MCF 10A (cell line): ENCODE measurements around the gene VAMP3. TPM values are rescaled to one million over a fixed set of nuclear protein-coding genes. Genes with fewer than 3 reads are reported as not detected.
A peak's percentile ranks its signal among the peaks of the same experiment; 100 is the strongest.

Source experiments
- BruUV-seq: library from RNA; stranded (reverse); fragments of 400-500 nt; replicated peaks from 2 replicates; lab custom pipeline; 2021; lab: Mats Ljungman, UMichigan
- CTCF ChIA-PET: fragments of 300-600 bp; sonication (Branson Sonifier 250); formaldehyde crosslinking; extraction: SDS; loops from one replicate; lab custom pipeline; 2021; ENCODE audit warnings: antibody characterized with exemption, inconsistent platforms; lab: Yijun Ruan, JAX
- POLR2A ChIA-PET: fragments of 300-600, 350-650 bp; sonication (Branson Sonifier 250); formaldehyde crosslinking; extraction: SDS; loops from one replicate; lab custom pipeline; 2020; ENCODE audit warnings: antibody characterized with exemption, inconsistent platforms; lab: Yijun Ruan, JAX
- DNase-seq: peaks from one replicate; pipeline ENCODE4 v3.0.0-alpha.2; 2018; ENCODE audit not compliant: unreplicated experiment
- H3K27ac Mint-ChIP-seq: one replicate; pipeline ENCODE4 v1.8.0; 2022; ENCODE audit warnings: mild to moderate bottlenecking, low read depth, mixed read lengths; ENCODE audit not compliant: unreplicated experiment
- H3K27me3 Mint-ChIP-seq: one replicate; pipeline ENCODE4 v1.8.0; 2022; ENCODE audit warnings: mixed read lengths; ENCODE audit not compliant: insufficient read depth, unreplicated experiment
- H3K36me3 Mint-ChIP-seq: one replicate; pipeline ENCODE4 v1.8.0; 2022; ENCODE audit warnings: mild to moderate bottlenecking, moderate library complexity, mixed read lengths; ENCODE audit not compliant: insufficient read depth, unreplicated experiment
- H3K4me1 Mint-ChIP-seq: one replicate; pipeline ENCODE4 v1.8.0; 2022; ENCODE audit warnings: mixed read lengths; ENCODE audit not compliant: insufficient read depth, unreplicated experiment
- H3K4me3 Mint-ChIP-seq: one replicate; pipeline ENCODE4 v1.8.0; 2022; ENCODE audit warnings: mild to moderate bottlenecking, moderate library complexity, mixed read lengths; ENCODE audit not compliant: unreplicated experiment
- H3K9me3 Mint-ChIP-seq: one replicate; pipeline ENCODE4 v1.8.0; 2022; ENCODE audit warnings: mixed read lengths; ENCODE audit not compliant: unreplicated experiment
- intact Hi-C: fragments of 100-400 bp; cut with micrococcal nuclease; formaldehyde crosslinking; loops from 2 replicates; pipeline ENCODE4 v1.14.1; 2022
- total RNA-seq: library from RNA; stranded (reverse); gene quantifications from 2 replicates; pipeline ENCODE4 v1.2.3, GENCODE V29; 2022
- TF ChIP-seq, protein P1 (sequence below): fragments of 200-600 bp; IDR thresholded peaks from one replicate; pipeline ENCODE4 v1.8.0; 2022; ENCODE audit warnings: antibody characterized with exemption, mild to moderate bottlenecking; ENCODE audit not compliant: unreplicated experiment

Gene VAMP3
- total RNA-seq, 1 experiment from 2014 or later: 58.6 TPM

DNA sequence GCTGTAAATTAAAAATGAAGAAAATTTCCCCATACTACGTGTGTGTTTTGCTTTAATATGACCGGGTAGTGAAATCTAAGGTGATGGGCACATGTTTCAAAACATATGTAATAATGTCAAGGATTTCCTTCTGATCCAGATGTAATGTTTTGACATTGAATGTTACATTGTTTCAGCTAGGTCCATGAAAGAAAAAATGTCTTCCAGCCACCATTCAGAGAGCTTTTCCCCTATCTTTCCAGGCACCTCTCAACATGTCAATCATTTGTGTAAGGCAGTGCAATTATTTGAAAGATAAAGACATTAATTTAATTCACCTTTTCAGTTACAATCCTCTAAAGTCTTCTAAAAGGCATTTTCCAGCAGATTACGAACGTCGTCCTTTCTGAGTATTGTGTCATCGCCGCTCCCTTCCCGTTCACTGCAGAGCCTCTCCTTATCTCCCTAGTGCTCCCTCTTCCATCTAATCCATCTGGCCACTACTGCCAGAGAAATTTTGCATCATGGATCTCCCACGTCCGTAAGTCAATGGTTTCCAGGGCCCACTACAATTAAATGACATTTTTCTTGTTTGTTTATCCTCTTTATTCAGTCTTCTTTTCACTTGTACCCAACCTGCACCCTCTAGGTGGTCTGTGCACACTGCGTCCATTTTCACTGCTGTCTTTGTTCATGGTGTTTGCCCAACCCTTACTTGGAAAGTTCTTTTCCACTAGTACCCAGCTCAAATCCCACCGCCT is 1.3 kb upstream of the VAMP3 start:
- peaks cover 10% of the 10 kb centered on the region for H3K4me1 Mint-ChIP-seq
- H3K27ac Mint-ChIP-seq: no peak overlapping the region
- no peak for DNase-seq
- no peaks in the 10 kb centered on the region for H3K9me3 Mint-ChIP-seq
- no TSS peak for BruUV-seq
- peaks cover 13% of the 10 kb centered on the region for H3K36me3 Mint-ChIP-seq
- POLR2A ChIA-PET: interaction anchor here (1.2 kb wide), 1 partner anchor 10 kb away, joined by 3 read pairs; no protein-coding TSS in a partner anchor
- peaks cover 53% of the 10 kb centered on the region for H3K27me3 Mint-ChIP-seq
- TF ChIP-seq, protein P1, sequence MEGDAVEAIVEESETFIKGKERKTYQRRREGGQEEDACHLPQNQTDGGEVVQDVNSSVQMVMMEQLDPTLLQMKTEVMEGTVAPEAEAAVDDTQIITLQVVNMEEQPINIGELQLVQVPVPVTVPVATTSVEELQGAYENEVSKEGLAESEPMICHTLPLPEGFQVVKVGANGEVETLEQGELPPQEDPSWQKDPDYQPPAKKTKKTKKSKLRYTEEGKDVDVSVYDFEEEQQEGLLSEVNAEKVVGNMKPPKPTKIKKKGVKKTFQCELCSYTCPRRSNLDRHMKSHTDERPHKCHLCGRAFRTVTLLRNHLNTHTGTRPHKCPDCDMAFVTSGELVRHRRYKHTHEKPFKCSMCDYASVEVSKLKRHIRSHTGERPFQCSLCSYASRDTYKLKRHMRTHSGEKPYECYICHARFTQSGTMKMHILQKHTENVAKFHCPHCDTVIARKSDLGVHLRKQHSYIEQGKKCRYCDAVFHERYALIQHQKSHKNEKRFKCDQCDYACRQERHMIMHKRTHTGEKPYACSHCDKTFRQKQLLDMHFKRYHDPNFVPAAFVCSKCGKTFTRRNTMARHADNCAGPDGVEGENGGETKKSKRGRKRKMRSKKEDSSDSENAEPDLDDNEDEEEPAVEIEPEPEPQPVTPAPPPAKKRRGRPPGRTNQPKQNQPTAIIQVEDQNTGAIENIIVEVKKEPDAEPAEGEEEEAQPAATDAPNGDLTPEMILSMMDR: no peak
- H3K4me3 Mint-ChIP-seq: no peak overlapping the region
- CTCF ChIA-PET: interaction anchor here (0.6 to 3.1 kb wide), 5 partner anchors 10 to 974 kb away, joined by 3 to 24 read pairs (median 5); no protein-coding TSS in a partner anchor
- intact Hi-C loops: no loop called here

DNA sequence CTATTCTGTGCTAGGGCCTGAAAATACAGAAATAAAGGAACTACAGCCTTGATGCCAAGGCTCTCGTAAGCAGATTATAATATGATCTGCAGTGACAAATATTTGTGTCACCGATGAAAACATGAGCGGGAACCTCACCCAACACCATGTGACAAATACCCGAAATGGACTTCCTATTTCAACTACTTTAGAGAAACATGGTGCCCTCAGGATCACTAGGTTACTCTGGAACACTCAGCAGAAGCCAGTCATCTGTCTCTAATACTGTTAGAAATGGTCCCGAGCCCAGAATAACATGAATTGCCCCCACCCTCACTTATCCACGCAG is 463 bp upstream of the VAMP3 start:
- ChIA-PET POLR2A (interaction anchor here (0.7 to 1.9 kb wide), 5 partner anchors 10 to 17 kb away, joined by 3 to 12 read pairs (median 3); partner anchors contain the start of gene PER3), CTCF (interaction anchor here (3.1 kb wide), 1 partner anchor 102 kb away, joined by 24 read pairs; no protein-coding TSS in a partner anchor)
- no peak for DNase-seq
- peak overlapping the region; percentile 80 for H3K27ac Mint-ChIP-seq
- H3K4me1 Mint-ChIP-seq: peaks cover 10% of the 10 kb centered on the region
- H3K36me3 Mint-ChIP-seq: peaks cover 17% of the 10 kb centered on the region
- H3K9me3 Mint-ChIP-seq: no peaks in the 10 kb centered on the region
- TF ChIP-seq, protein P1: no peak
- intact Hi-C loops: no loop called here
- BruUV-seq: no TSS peak
- peaks cover 45% of the 10 kb centered on the region for H3K27me3 Mint-ChIP-seq
- peak overlapping the region; percentile 84 for H3K4me3 Mint-ChIP-seq

DNA sequence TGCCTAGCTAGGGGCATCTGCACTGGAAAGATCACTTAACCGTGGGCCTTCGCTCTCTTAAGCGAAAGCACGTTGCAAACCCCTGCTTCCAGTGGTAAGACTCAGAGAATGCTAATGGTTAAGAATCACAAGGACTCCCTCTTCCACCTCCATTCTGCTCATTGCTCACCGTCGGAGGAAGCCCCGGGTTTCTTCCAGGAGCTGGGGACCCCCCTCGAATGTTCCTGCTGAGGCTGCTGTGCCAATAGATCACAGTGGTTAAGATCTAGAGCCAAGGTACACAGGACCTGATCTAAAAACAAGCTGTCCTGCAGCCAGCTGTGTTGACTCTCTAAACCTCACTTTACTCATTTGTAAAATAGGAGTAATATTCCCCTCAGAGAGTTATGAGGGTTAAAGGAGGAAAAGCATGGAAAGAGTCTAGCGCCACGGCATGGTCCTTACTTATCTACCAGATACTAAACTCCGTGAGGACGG is 765 bp downstream of the VAMP3 start:
- H3K4me3 Mint-ChIP-seq: peak overlapping the region; percentile 84
- BruUV-seq: TSS peak; percentile 37
- TF ChIP-seq, protein P1: no peak
- H3K9me3 Mint-ChIP-seq: no peaks in the 10 kb centered on the region
- peaks cover 10% of the 10 kb centered on the region for H3K4me1 Mint-ChIP-seq
- ChIA-PET CTCF (interaction anchor here (1.0 to 1.4 kb wide), 3 partner anchors 20 to 105 kb away, joined by 4 to 5 read pairs (median 4); no protein-coding TSS in a partner anchor), POLR2A (interaction anchor here (0.5 to 1.9 kb wide), 7 partner anchors 9 to 77 kb away, joined by 3 to 12 read pairs (median 3); partner anchors contain the start of gene PER3)
- peaks cover 33% of the 10 kb centered on the region for H3K27me3 Mint-ChIP-seq
- intact Hi-C loops: no loop called here
- DNase-seq: no peak
- peaks cover 29% of the 10 kb centered on the region for H3K36me3 Mint-ChIP-seq
- H3K27ac Mint-ChIP-seq: peak overlapping the region; percentile 80

DNA sequence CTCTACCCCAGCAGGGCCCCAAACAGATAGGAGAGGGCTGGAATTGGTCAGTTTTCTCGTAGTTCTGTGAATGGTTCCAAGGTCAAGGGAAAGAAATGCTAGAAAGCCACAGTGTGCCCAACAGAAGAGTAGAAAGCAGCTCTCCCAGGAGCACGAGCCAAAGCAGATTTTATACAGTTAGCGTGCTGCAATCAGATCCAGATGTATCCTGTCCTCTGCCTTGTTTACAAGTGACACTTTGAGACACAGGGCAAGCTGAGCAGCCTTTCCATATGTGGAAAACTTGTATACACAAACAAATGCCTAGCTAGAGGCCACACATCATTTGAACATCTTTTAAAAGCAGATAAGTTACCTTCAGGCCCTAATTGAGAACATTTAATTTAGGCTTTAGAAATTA is 6.5 kb downstream of the VAMP3 start:
- no peak overlapping the region for H3K4me3 Mint-ChIP-seq
- no peaks in the 10 kb centered on the region for H3K27me3 Mint-ChIP-seq
- ChIA-PET CTCF (interaction anchor here (1.4 kb wide), 1 partner anchor 24 kb away, joined by 5 read pairs; no protein-coding TSS in a partner anchor), POLR2A (interaction anchor here (1.1 kb wide), 1 partner anchor 12 kb away, joined by 3 read pairs; no protein-coding TSS in a partner anchor)
- TF ChIP-seq, protein P1: no peak
- no TSS peak for BruUV-seq
- no peak for DNase-seq
- peaks cover 5% of the 10 kb centered on the region for H3K4me1 Mint-ChIP-seq
- no peak overlapping the region for H3K27ac Mint-ChIP-seq
- no peaks in the 10 kb centered on the region for H3K9me3 Mint-ChIP-seq
- peaks cover 64% of the 10 kb centered on the region for H3K36me3 Mint-ChIP-seq
- intact Hi-C loops: no loop called here
